NB4 (cell line): ENCODE measurements around the gene NEMF.

Experiments used
- MYC ChIP-seq: IDR thresholded peaks from 2 replicates; pipeline ENCODE4 v1.6.1; 2011; ENCODE audit warnings: low read depth, low read length
- POLR2A ChIP-seq: IDR thresholded peaks from 2 replicates; pipeline ENCODE4 v1.6.1; 2011; ENCODE audit warnings: mild to moderate bottlenecking; ENCODE audit not compliant: insufficient read length; ENCODE audit errors: extremely low read depth
- TF ChIP-seq, protein P1 (sequence below): IDR thresholded peaks from one replicate; pipeline ENCODE4 v1.5.1; 2012; ENCODE audit warnings: low read depth, low read length
- TF ChIP-seq, protein P2 (sequence below): IDR thresholded peaks from 2 replicates; pipeline ENCODE4 v1.6.1; 2011; ENCODE audit warnings: low read depth, low read length

DNA sequence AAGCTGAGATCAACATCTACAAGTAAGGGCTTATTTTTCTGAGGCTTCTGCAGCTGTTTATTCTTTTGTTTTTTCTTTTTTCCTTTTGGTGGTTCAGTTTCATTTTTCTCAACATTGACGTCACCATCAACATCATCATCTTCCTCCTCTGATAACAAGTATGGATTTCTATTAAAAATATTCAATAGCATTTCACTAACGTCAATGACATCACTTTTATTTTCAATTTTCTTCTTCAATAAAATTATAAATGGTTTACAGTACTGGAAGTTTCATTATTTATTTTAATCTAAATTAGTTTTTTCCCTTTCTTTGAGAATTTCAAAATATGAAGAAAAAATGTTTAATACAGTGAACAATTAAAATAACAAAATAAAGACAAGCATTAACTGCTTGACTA lies 23.9 kb downstream of the NEMF start:
- TF ChIP-seq, protein P1, sequence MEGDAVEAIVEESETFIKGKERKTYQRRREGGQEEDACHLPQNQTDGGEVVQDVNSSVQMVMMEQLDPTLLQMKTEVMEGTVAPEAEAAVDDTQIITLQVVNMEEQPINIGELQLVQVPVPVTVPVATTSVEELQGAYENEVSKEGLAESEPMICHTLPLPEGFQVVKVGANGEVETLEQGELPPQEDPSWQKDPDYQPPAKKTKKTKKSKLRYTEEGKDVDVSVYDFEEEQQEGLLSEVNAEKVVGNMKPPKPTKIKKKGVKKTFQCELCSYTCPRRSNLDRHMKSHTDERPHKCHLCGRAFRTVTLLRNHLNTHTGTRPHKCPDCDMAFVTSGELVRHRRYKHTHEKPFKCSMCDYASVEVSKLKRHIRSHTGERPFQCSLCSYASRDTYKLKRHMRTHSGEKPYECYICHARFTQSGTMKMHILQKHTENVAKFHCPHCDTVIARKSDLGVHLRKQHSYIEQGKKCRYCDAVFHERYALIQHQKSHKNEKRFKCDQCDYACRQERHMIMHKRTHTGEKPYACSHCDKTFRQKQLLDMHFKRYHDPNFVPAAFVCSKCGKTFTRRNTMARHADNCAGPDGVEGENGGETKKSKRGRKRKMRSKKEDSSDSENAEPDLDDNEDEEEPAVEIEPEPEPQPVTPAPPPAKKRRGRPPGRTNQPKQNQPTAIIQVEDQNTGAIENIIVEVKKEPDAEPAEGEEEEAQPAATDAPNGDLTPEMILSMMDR: no peak
- no peak for TF ChIP-seq POLR2A
- TF ChIP-seq, protein P2, sequence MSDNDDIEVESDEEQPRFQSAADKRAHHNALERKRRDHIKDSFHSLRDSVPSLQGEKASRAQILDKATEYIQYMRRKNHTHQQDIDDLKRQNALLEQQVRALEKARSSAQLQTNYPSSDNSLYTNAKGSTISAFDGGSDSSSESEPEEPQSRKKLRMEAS: no peak
- no peak for TF ChIP-seq MYC
